Gastrocnemius medialis (tissue), 4 donors: ENCODE measurements around the gene DOP1A. TPM values are rescaled to one million over a fixed set of nuclear protein-coding genes. Genes with fewer than 3 reads are reported as not detected.

Source experiments
- ATAC-seq, 2 donors: fragments of 150-250 bp; one replicate each; pipeline ENCODE4 v1.9.1; 2016
- DNase-seq, 2 donors: peaks; one replicate each; pipeline ENCODE4 v3.0.0-alpha.2; 2019
- H3K27ac ChIP-seq, 4 donors: fragments of 200-600 bp; sonication (generic); 1 replicate in 1 of 4; 2 replicates in 3 of 4; pipeline ENCODE4 v1.5.1; 2016 to 2018; ENCODE audit warnings: mild to moderate bottlenecking in 2 of 4, moderate library complexity in 1 of 4
- H3K27me3 ChIP-seq, 3 donors: fragments of 200-600 bp; sonication (generic) in 2 of 3; 1 replicate in 1 of 3; 2 replicates in 2 of 3; pipeline versions ENCODE4 v1.5.1 to v1.6.0; 2016 to 2019; ENCODE audit warnings: mild to moderate bottlenecking in 1 of 3, moderate library complexity in 1 of 3
- H3K36me3 ChIP-seq, 2 donors: fragments of 200-600 bp; sonication (generic) in 1 of 2; one replicate each; pipeline ENCODE4 v1.5.1; 2017 to 2018
- H3K4me1 ChIP-seq, 2 donors: fragments of 200-600 bp; sonication (generic) in 1 of 2; one replicate each; pipeline ENCODE4 v1.5.1; 2016 to 2017; ENCODE audit warnings: mild to moderate bottlenecking in 2 of 2
- H3K4me3 ChIP-seq, 4 donors: fragments of 200-600 bp; sonication (generic) in 3 of 4; 1 replicate in 1 of 4; 2 replicates in 3 of 4; pipeline ENCODE4 v1.5.1; 2016 to 2019; ENCODE audit warnings: mild to moderate bottlenecking in 2 of 4
- H3K9me3 ChIP-seq, 3 donors: fragments of 200-600 bp; sonication (generic) in 2 of 3; 1 replicate in 1 of 3; 2 replicates in 2 of 3; pipeline ENCODE4 v1.5.1; 2016 to 2019
- POLR2A ChIP-seq, 2 donors: fragments of 450-650 bp; IDR thresholded peaks; one replicate each; pipeline ENCODE4 v1.6.1; 2017; ENCODE audit warnings: antibody characterized with exemption in 2 of 2, mild to moderate bottlenecking in 2 of 2, moderate library complexity in 2 of 2
- in situ Hi-C, 4 donors: fragments of 200-750 bp; cut with MboI; loops; one replicate each; pipeline versions ENCODE4 v1.15.0 to v1.8.0; 2017; ENCODE audit warnings: low sequenced_read_pairs in 4 of 4
- intact Hi-C: fragments of 100-400 bp; cut with DNase I; formaldehyde crosslinking; loops from one replicate; pipeline ENCODE4 v1.15.1; 2023; ENCODE audit warnings: low total_unique reads
- total RNA-seq, 4 donors: library from RNA; depleted of rRNA; stranded (reverse); fragments of >200 nt; gene quantifications; one replicate each; pipeline versions ENCODE4 v1.1.0 to v1.2.3, GENCODE V29; 2016
- TF ChIP-seq, protein P1 (sequence below), 5 experiments: fragments of 450-650 bp in 3 of 5; fragments of 200-600 bp in 2 of 5; sonication (generic) in 2 of 5; IDR thresholded peaks in 4 of 5; conservative IDR thresholded peaks in 1 of 5; 1 replicate in 4 of 5; 2 replicates in 1 of 5; pipeline ENCODE4 v1.5.1; 2016 to 2019; ENCODE audit warnings: antibody characterized with exemption in 5 of 5, mild to moderate bottlenecking in 3 of 5, moderate library complexity in 3 of 5

DOP1A gene
- total RNA-seq, 4 donors from 2014 or later: 12.4 to 30.9 (median 16.2) TPM

DNA sequence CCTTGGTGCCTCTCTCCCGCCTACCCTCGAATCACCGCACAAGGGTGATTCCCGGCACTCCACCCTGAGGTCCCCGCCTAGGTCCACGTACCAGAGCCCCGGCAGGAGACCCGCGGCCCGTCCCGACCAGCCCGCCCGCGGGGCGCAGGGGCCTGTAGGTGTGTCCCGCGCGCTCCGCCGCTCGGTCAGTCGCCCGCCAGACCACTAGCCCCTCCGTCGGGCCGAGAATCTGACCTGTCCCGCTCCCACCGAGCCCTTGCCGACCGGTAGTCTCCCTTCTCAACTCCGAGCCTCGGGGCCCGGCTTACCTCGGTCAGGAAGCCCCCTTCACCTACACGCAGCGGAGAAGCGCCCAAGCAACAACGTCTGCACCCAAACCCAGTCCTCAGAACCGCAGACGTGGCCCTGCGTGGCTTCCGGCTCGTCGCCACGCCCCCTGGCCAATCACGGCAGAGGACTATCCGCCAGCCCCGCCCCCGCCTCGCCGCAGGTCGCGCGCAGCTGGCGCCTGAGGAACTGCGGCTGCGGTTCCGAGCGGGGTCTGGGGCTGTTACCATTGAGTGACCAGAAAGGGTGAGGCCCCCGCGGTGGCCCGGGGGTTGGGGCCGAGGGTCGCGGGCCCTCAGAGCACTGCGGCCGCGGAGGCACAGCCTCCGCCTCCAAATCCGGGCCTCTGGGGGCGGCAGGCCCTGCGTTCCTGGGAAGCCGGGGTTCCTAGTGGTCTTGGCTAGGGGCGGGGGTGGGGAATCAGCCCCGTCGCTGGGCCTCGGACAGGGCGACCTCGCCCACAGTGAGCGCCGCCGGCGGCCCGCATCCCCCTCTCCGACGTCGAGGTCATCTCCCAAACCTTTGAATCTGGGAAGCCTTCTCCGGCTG lies 125.6 kb downstream of the DOP1A start, which contains the start of the genes PGM3 and RWDD2A:
PGM3 (minus strand) TSS at position 395 of the 876 bp plus-strand sequence. CDS start 2,253 bp downstream, outside the sequence.
RWDD2A (plus strand) TSS at position 487 of the 876 bp plus-strand sequence. CDS start 1,095 bp downstream, outside the sequence.
- ATAC-seq (peak; percentile 95 to 97), DNase-seq (peak; percentile 79 to 81)
- TF ChIP-seq, protein P1, sequence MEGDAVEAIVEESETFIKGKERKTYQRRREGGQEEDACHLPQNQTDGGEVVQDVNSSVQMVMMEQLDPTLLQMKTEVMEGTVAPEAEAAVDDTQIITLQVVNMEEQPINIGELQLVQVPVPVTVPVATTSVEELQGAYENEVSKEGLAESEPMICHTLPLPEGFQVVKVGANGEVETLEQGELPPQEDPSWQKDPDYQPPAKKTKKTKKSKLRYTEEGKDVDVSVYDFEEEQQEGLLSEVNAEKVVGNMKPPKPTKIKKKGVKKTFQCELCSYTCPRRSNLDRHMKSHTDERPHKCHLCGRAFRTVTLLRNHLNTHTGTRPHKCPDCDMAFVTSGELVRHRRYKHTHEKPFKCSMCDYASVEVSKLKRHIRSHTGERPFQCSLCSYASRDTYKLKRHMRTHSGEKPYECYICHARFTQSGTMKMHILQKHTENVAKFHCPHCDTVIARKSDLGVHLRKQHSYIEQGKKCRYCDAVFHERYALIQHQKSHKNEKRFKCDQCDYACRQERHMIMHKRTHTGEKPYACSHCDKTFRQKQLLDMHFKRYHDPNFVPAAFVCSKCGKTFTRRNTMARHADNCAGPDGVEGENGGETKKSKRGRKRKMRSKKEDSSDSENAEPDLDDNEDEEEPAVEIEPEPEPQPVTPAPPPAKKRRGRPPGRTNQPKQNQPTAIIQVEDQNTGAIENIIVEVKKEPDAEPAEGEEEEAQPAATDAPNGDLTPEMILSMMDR (IDR thresholded peaks at IDR 0.05 in 4 of 5, conservative IDR thresholded peaks at IDR 0.05 in 1 of 5): no peak
- peak; percentile 70 to 73 for TF ChIP-seq POLR2A (IDR thresholded peaks at IDR 0.05)
- no peaks in the 10 kb centered on the region for H3K9me3 ChIP-seq
- peaks cover 0 to 14% of the 10 kb centered on the region in 2 donors for H3K36me3 ChIP-seq
- intact Hi-C loops (loop anchor here (10.0 kb wide), 1 partner anchor 948 kb away; the partner anchor contains the start of gene IBTK), in situ Hi-C loops (loop anchor here in 2 of 4 donors (10.0 to 25.0 kb wide), 2 partner anchors 128 to 956 kb away; partner anchors contain the start of genes DOP1A (in 1 of the 2), IBTK (in 1 of the 2) and UBE3D (in 1 of the 2))
- H3K27ac ChIP-seq: peak within 1 kb of the TSS; percentile 80 to 90 (median 86)
- peaks cover 6 to 9% of the 10 kb centered on the region in 2 donors for H3K4me1 ChIP-seq
- H3K27me3 ChIP-seq: no peaks in the 10 kb centered on the region
- H3K4me3 ChIP-seq: peak within 1 kb of the TSS; percentile 83 to 96 (median 87)

DNA sequence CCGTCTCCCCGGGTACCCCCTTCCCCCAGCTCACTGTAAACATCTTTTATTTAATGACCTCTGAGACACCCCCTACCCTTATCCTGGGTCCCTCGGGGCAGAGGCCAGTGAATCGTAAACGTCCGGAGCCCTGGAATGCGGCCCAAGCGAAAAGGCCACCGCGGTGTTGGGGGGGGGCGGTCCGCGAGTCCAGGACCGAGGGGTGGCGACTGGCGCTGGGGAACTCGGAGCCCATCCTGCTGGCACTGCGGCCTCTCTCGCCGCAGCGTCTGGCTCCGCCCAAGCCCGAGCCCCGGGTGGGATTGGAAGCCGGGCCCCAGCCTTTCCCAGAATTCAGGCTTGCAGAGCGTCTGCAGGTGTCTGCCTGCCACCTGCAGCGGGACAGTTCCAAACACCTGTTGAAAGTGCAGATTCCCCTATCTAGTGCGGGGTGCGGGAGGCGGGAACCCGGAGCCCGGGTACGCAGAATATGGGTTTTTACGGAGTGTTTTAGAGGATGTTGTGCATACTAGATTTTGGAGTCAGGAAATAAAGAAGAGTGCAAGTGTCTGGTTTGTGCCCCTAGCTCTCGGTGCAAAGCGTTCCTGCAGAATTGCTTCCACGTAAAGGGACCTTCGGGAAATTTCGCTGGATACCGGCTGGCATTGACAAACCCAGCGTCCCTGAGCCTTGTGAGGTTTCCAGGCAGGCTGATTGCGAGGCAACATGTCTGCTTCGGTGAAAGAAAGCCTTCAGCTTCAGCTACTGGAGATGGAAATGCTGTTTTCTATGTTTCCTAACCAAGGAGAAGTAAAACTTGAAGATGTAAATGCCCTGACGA lies 126.5 kb downstream of the DOP1A start:
- Histone ChIP-seq H3K27me3 (no peaks in the 10 kb centered on the region), H3K4me1 (peaks cover 6 to 13% of the 10 kb centered on the region in 2 donors), H3K36me3 (peaks cover 0 to 8% of the 10 kb centered on the region in 2 donors), H3K27ac (peak overlapping the region; percentile 80 to 90 (median 86)), H3K4me3 (peak overlapping the region; percentile 83 to 96 (median 87)), H3K9me3 (no peaks in the 10 kb centered on the region)
- in situ Hi-C loops (loop anchor here in 2 of 4 donors (10.0 to 25.0 kb wide), 2 partner anchors 129 to 957 kb away; partner anchors contain the start of genes DOP1A (in 1 of the 2), IBTK (in 1 of the 2) and UBE3D (in 1 of the 2)), intact Hi-C loops (loop anchor here (10.0 kb wide), 1 partner anchor 949 kb away; the partner anchor contains the start of gene IBTK)
- DNase-seq (peak; percentile 10 to 23), ATAC-seq (peak; percentile 37 to 56)
- TF ChIP-seq, protein P1 (IDR thresholded peaks at IDR 0.05 in 4 of 5, conservative IDR thresholded peaks at IDR 0.05 in 1 of 5): no peak
- no peak for TF ChIP-seq POLR2A (IDR thresholded peaks at IDR 0.05)

DNA sequence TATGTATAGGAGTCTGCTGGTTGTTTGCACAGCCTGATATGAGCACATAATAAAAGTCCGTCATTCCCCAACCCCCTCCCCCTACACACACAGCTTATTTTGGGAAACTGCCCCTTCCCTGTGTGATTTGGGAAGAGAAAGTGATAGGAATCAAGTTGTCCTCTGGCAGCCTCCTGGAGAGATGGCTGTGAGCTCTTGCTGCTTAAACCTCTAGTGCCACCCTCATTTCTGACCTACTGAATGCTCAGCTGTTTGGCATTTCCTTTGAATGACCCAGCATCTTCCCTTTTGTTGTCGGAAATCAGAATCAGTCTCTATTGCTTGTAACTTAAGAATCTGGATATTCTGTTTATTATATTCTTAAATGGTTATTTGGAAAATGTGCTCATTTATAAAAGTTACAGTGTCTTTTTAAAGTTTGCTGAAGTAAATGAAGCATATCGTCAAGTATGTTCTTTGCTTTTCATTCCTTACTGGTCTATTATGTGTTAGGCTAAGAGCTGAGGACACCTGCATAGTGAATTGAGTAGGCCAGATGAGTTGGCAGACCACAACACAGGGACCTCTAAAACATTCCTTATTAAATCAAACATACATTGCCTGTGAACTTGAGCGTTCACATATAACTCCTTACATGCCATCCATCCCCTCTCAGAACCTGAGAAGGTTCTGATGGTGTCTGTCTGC lies 131.2 kb downstream of the DOP1A start:
- Histone ChIP-seq H3K4me3 (no peak overlapping the region), H3K36me3 (peaks cover 0 to 13% of the 10 kb centered on the region in 2 donors), H3K27me3 (no peaks in the 10 kb centered on the region), H3K9me3 (no peaks in the 10 kb centered on the region), H3K27ac (peak overlapping the region in 1 of 4 donors; percentile 62), H3K4me1 (peaks cover 6 to 12% of the 10 kb centered on the region in 2 donors)
- no peak for TF ChIP-seq POLR2A (IDR thresholded peaks at IDR 0.05)
- TF ChIP-seq, protein P1 (IDR thresholded peaks at IDR 0.05 in 4 of 5, conservative IDR thresholded peaks at IDR 0.05 in 1 of 5): no peak
- ATAC-seq (no peak), DNase-seq (no peak)
- intact Hi-C loops (loop anchor here (10.0 kb wide), 1 partner anchor 954 kb away; the partner anchor contains the start of gene IBTK), in situ Hi-C loops (loop anchor here in 2 of 4 donors (10.0 to 25.0 kb wide), 2 partner anchors 134 to 961 kb away; partner anchors contain the start of genes DOP1A (in 1 of the 2), IBTK (in 1 of the 2) and UBE3D (in 1 of the 2))
